Ishikawa (cell line): ENCODE results near the gene SESTD1.

Source experiments
- CEBPB ChIP-seq: IDR thresholded peaks from 2 replicates; pipeline ENCODE4 v1.6.1; 2012
- CREB1 ChIP-seq: IDR thresholded peaks from 2 replicates; pipeline ENCODE4 v1.6.1; 2012; ENCODE audit warnings: low read depth
- EGR1 ChIP-seq: IDR thresholded peaks from 2 replicates; pipeline ENCODE4 v1.6.1; 2012
- EP300 ChIP-seq: IDR thresholded peaks from 2 replicates; pipeline ENCODE4 v1.6.1; 2012; ENCODE audit warnings: borderline replicate concordance
- FOXM1 ChIP-seq: IDR thresholded peaks from 2 replicates; pipeline ENCODE4 v1.6.1; 2012; ENCODE audit warnings: low read depth, borderline replicate concordance
- NFIC ChIP-seq: IDR thresholded peaks from 2 replicates; pipeline ENCODE4 v1.6.1; 2012
- RAD21 ChIP-seq: IDR thresholded peaks from 2 replicates; pipeline ENCODE4 v1.6.1; 2012; ENCODE audit warnings: low read depth
- REST ChIP-seq: IDR thresholded peaks from 2 replicates; pipeline ENCODE4 v1.6.1; 2012; ENCODE audit warnings: low read depth, mild to moderate bottlenecking
- TAF1 ChIP-seq: IDR thresholded peaks from 2 replicates; pipeline ENCODE4 v1.6.1; 2012; ENCODE audit warnings: low read depth, mild to moderate bottlenecking
- TCF12 ChIP-seq: IDR thresholded peaks from 2 replicates; pipeline ENCODE4 v1.6.1; 2012; ENCODE audit warnings: low read depth
- TEAD4 ChIP-seq: IDR thresholded peaks from 2 replicates; pipeline ENCODE4 v1.6.1; 2012
- YY1 ChIP-seq: IDR thresholded peaks from 2 replicates; pipeline ENCODE4 v1.6.1; 2012; ENCODE audit warnings: low read depth
- ZBTB7A ChIP-seq: IDR thresholded peaks from 2 replicates; pipeline ENCODE4 v1.6.1; 2012; ENCODE audit warnings: low read depth
- TF ChIP-seq, protein P1 (sequence below): IDR thresholded peaks from 2 replicates; pipeline ENCODE4 v1.6.1; 2012
- TF ChIP-seq, protein P2 (sequence below): IDR thresholded peaks from 2 replicates; pipeline ENCODE4 v1.6.1; 2012

Gene SESTD1

GRCh38 chr2:179251870-179252269, 12.8 kb downstream of the SESTD1 start:
- TF ChIP-seq CREB1, result no peak
- no peak for TF ChIP-seq CEBPB
- no peak for TF ChIP-seq TEAD4
- TF ChIP-seq, protein P1, sequence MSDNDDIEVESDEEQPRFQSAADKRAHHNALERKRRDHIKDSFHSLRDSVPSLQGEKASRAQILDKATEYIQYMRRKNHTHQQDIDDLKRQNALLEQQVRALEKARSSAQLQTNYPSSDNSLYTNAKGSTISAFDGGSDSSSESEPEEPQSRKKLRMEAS, result no peak
- no peak for TF ChIP-seq REST
- no peak for TF ChIP-seq TAF1
- TF ChIP-seq EGR1, result no peak
- TF ChIP-seq, protein P2, sequence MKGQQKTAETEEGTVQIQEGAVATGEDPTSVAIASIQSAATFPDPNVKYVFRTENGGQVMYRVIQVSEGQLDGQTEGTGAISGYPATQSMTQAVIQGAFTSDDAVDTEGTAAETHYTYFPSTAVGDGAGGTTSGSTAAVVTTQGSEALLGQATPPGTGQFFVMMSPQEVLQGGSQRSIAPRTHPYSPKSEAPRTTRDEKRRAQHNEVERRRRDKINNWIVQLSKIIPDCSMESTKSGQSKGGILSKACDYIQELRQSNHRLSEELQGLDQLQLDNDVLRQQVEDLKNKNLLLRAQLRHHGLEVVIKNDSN, result no peak
- no peak for TF ChIP-seq YY1
- TF ChIP-seq TCF12, result no peak
- TF ChIP-seq FOXM1, result no peak
- TF ChIP-seq RAD21, result no peak
- no peak for TF ChIP-seq ZBTB7A
- no peak for TF ChIP-seq NFIC
- no peak for TF ChIP-seq EP300

- no peak for TF ChIP-seq ZBTB7A
- no peak for TF ChIP-seq FOXM1
- TF ChIP-seq TAF1, result no peak
- TF ChIP-seq RAD21, result no peak
- no peak for TF ChIP-seq NFIC
- TF ChIP-seq TCF12, result no peak
- no peak for TF ChIP-seq YY1
- TF ChIP-seq, protein P2, result no peak
- no peak for TF ChIP-seq CEBPB
- TF ChIP-seq, protein P1, result no peak
- TF ChIP-seq CREB1, result no peak
Measured at GRCh38 chr2:179250848-179251504, 13.7 kb downstream of the SESTD1 start.

GRCh38 chr2:179250095-179250494, 14.5 kb downstream of the SESTD1 start:
- no peak for TF ChIP-seq EP300
- TF ChIP-seq TAF1, result no peak
- TF ChIP-seq RAD21, result no peak
- TF ChIP-seq FOXM1, result no peak
- no peak for TF ChIP-seq EGR1
- no peak for TF ChIP-seq YY1
- no peak for TF ChIP-seq NFIC
- no peak for TF ChIP-seq TCF12
- no peak for TF ChIP-seq REST
- TF ChIP-seq CEBPB, result no peak
- no peak for TF ChIP-seq TEAD4
- TF ChIP-seq, protein P2, result no peak
- no peak for TF ChIP-seq CREB1
- TF ChIP-seq, protein P1, result no peak
- no peak for TF ChIP-seq ZBTB7A

- TF ChIP-seq NFIC (no peak), ZBTB7A (no peak)
Measured at GRCh38 chr2:179248024-179248348, 16.6 kb downstream of the SESTD1 start.

DNA sequence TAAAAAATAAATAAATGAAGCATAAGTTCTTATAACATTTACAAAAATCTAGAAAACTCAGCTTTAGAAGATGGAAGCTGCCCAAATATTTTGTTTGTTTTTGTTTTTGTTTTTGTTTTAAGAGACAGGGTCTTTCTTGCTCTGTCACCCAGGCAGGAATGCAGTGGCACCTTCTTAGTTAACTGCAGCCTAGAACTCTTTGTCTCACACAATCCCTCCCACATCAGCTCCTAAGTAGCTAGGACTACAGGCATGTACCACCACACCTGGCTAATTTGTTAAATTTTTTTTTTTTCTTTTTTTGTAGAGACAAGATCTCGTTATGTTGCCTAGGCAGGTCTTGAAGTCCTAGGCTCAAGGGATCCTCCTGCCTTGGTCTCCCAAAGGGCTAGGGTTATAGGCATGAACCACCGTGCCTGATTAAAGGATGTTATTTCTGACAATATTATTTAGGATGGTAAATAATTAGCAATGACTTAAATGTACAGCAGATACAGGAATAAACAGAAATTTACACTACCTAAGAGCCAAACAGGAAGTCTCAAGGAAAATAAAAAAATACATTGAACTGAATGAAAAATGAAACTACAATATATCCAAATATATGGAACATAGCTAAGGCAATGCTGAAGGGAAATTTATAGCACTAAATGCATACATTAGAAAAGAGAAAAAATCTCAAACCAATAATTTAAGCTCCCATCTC, 17.2 kb downstream of the SESTD1 start:
- TF ChIP-seq ZBTB7A (no peak), TAF1 (no peak), YY1 (no peak), CEBPB (no peak)
